ENCODE data around the gene SRGAP1. TPM values are rescaled to one million over a fixed set of nuclear protein-coding genes. Genes with fewer than 3 reads are reported as not detected.
"Not testable (repeated sequence)": the region's sequence is repeated elsewhere in the genome, so short reads cannot be mapped to it uniquely, and the experiment has no call there.

Gene SRGAP1
- polyA plus RNA-seq, 3 donors from 2014 or later, result 0.02 TPM; not detected in 2

GRCh38 chr12:63816031-63816430 lies 28.5 kb upstream of the SRGAP1 start:
- no peak overlapping the region for H3K27ac Mint-ChIP-seq
- H3K4me3 Mint-ChIP-seq, result no peak overlapping the region
- DNase-seq, result no peak
- H3K4me1 Mint-ChIP-seq, result peaks cover 8 to 17% of the 10 kb centered on the region in 2 donors
- H3K9me3 Mint-ChIP-seq, result peaks cover 0 to 6% (median 2%) of the 10 kb centered on the region in 6 donors
- peaks cover 0 to 7% (median 5%) of the 10 kb centered on the region in 3 donors for H3K36me3 Mint-ChIP-seq
- H3K27me3 Mint-ChIP-seq (ENCODE audit: low read depth in 3 of 3), result peaks cover 0 to 2% (median 0%) of the 10 kb centered on the region in 3 donors

GRCh38 chr12:63820427-63820826 lies 24.1 kb upstream of the SRGAP1 start:
- H3K4me1 Mint-ChIP-seq, result peaks cover 10 to 18% of the 10 kb centered on the region in 2 donors
- no peak for DNase-seq
- peaks cover 4 to 7% (median 5%) of the 10 kb centered on the region in 3 donors for H3K27me3 Mint-ChIP-seq (ENCODE audit: low read depth in 3 of 3)
- H3K9me3 Mint-ChIP-seq, result peaks cover 0 to 6% (median 2%) of the 10 kb centered on the region in 6 donors
- no peak overlapping the region for H3K27ac Mint-ChIP-seq
- H3K36me3 Mint-ChIP-seq, result peaks cover 0 to 7% (median 5%) of the 10 kb centered on the region in 3 donors
- H3K4me3 Mint-ChIP-seq, result no peak overlapping the region

- H3K36me3 Mint-ChIP-seq, result peaks cover 0 to 7% (median 5%) of the 10 kb centered on the region in 3 donors
- peak overlapping the region in 1 of 6 donors; percentile 20 for H3K27ac Mint-ChIP-seq
- H3K4me1 Mint-ChIP-seq, result peaks cover 7 to 13% of the 10 kb centered on the region in 2 donors
- no peak for DNase-seq
- peak overlapping the region; percentile 69 to 85 (median 78) for H3K4me3 Mint-ChIP-seq
- peaks cover 0 to 6% (median 2%) of the 10 kb centered on the region in 6 donors for H3K9me3 Mint-ChIP-seq
- H3K27me3 Mint-ChIP-seq (ENCODE audit: low read depth in 3 of 3), result peaks cover 4 to 7% (median 5%) of the 10 kb centered on the region in 3 donors
Observed at GRCh38 chr12:63821781-63822251, 22.7 kb upstream of the SRGAP1 start.

GRCh38 chr12:63822352-63822751 lies 22.1 kb upstream of the SRGAP1 start:
- Mint-ChIP-seq H3K4me3 (peak overlapping the region in 2 of 5 donors; percentile 81 to 85), H3K9me3 (peaks cover 0 to 6% (median 2%) of the 10 kb centered on the region in 6 donors), H3K27ac (no peak overlapping the region), H3K27me3 (ENCODE audit: low read depth in 3 of 3) (peaks cover 4 to 7% (median 5%) of the 10 kb centered on the region in 3 donors), H3K4me1 (peaks cover 7 to 13% of the 10 kb centered on the region in 2 donors), H3K36me3 (peaks cover 0 to 7% (median 5%) of the 10 kb centered on the region in 3 donors)
- DNase-seq, result no peak

GRCh38 chr12:63823040-63823439 lies 21.5 kb upstream of the SRGAP1 start:
- Mint-ChIP-seq H3K4me1 (peaks cover 7 to 13% of the 10 kb centered on the region in 2 donors), H3K27me3 (ENCODE audit: low read depth in 3 of 3) (peaks cover 4 to 10% (median 5%) of the 10 kb centered on the region in 3 donors), H3K4me3 (no peak overlapping the region), H3K9me3 (peaks cover 0 to 6% (median 2%) of the 10 kb centered on the region in 6 donors), H3K27ac (no peak overlapping the region), H3K36me3 (peaks cover 0 to 7% (median 5%) of the 10 kb centered on the region in 3 donors)
- no peak for DNase-seq

- peaks cover 0 to 2% (median 0%) of the 10 kb centered on the region in 6 donors for H3K9me3 Mint-ChIP-seq
- H3K4me1 Mint-ChIP-seq, result peaks cover 7 to 11% of the 10 kb centered on the region in 2 donors
- peaks cover 4 to 14% (median 5%) of the 10 kb centered on the region in 3 donors for H3K27me3 Mint-ChIP-seq (ENCODE audit: low read depth in 3 of 3)
- no peak overlapping the region for H3K27ac Mint-ChIP-seq
- H3K36me3 Mint-ChIP-seq, result no peaks in the 10 kb centered on the region
- DNase-seq, result no peak
- no peak overlapping the region for H3K4me3 Mint-ChIP-seq
Observed at GRCh38 chr12:63826006-63826585, 18.4 kb upstream of the SRGAP1 start.

- DNase-seq, result no peak
- peaks cover 0 to 11% (median 3%) of the 10 kb centered on the region in 3 donors for H3K27me3 Mint-ChIP-seq (ENCODE audit: low read depth in 3 of 3)
- H3K27ac Mint-ChIP-seq, result no peak overlapping the region
- no peak overlapping the region for H3K4me3 Mint-ChIP-seq
- H3K4me1 Mint-ChIP-seq, result no peaks in the 10 kb centered on the region
- no peaks in the 10 kb centered on the region for H3K36me3 Mint-ChIP-seq
- peaks cover 0 to 2% (median 0%) of the 10 kb centered on the region in 6 donors for H3K9me3 Mint-ChIP-seq
Observed at GRCh38 chr12:63828867-63829266, 15.6 kb upstream of the SRGAP1 start.

GRCh38 chr12:63836046-63836445 lies 8.5 kb upstream of the SRGAP1 start:
- Mint-ChIP-seq H3K27ac (no peak overlapping the region), H3K9me3 (no peaks in the 10 kb centered on the region), H3K4me1 (no peaks in the 10 kb centered on the region), H3K27me3 (ENCODE audit: low read depth in 3 of 3) (peaks cover 0 to 10% (median 2%) of the 10 kb centered on the region in 3 donors), H3K36me3 (no peaks in the 10 kb centered on the region), H3K4me3 (no peak overlapping the region)
- DNase-seq, result no peak

- DNase-seq, result no peak
- Mint-ChIP-seq H3K4me3 (no peak overlapping the region), H3K9me3 (no peaks in the 10 kb centered on the region), H3K27me3 (ENCODE audit: low read depth in 3 of 3) (peaks cover 0 to 8% (median 2%) of the 10 kb centered on the region in 3 donors), H3K36me3 (no peaks in the 10 kb centered on the region), H3K4me1 (no peaks in the 10 kb centered on the region), H3K27ac (no peak overlapping the region)
Observed at GRCh38 chr12:63836936-63837335, 7.6 kb upstream of the SRGAP1 start.

- peaks cover 0 to 5% (median 4%) of the 10 kb centered on the region in 3 donors for H3K27me3 Mint-ChIP-seq (ENCODE audit: low read depth in 3 of 3)
- peaks cover 4 to 5% of the 10 kb centered on the region in 2 donors for H3K4me1 Mint-ChIP-seq
- H3K9me3 Mint-ChIP-seq, result no peaks in the 10 kb centered on the region
- no peak overlapping the region for H3K4me3 Mint-ChIP-seq
- H3K27ac Mint-ChIP-seq, result no peak overlapping the region
- DNase-seq, result no peak
- no peaks in the 10 kb centered on the region for H3K36me3 Mint-ChIP-seq
Observed at GRCh38 chr12:63838411-63838810, 6.1 kb upstream of the SRGAP1 start.

- no peak for DNase-seq
- Mint-ChIP-seq H3K36me3 (no peaks in the 10 kb centered on the region), H3K27me3 (ENCODE audit: low read depth in 3 of 3) (peaks cover 2 to 12% (median 6%) of the 10 kb centered on the region in 3 donors), H3K27ac (no peak overlapping the region), H3K4me1 (peaks cover 9 to 14% of the 10 kb centered on the region in 2 donors), H3K9me3 (no peaks in the 10 kb centered on the region), H3K4me3 (no peak overlapping the region)
Observed at GRCh38 chr12:63841011-63841410, 3.5 kb upstream of the SRGAP1 start.

- Mint-ChIP-seq H3K27me3 (ENCODE audit: low read depth in 3 of 3) (peaks cover 2 to 12% (median 6%) of the 10 kb centered on the region in 3 donors), H3K9me3 (no peaks in the 10 kb centered on the region), H3K4me3 (peak overlapping the region in 3 of 5 donors; percentile 14 to 37 (median 22)), H3K27ac (no peak overlapping the region), H3K4me1 (peaks cover 9 to 14% of the 10 kb centered on the region in 2 donors), H3K36me3 (no peaks in the 10 kb centered on the region)
- DNase-seq, result no peak
Observed at GRCh38 chr12:63841571-63841970, 2.9 kb upstream of the SRGAP1 start.

- peaks cover 2 to 12% (median 6%) of the 10 kb centered on the region in 3 donors for H3K27me3 Mint-ChIP-seq (ENCODE audit: low read depth in 3 of 3)
- H3K4me3 Mint-ChIP-seq, result peak overlapping the region; percentile 69 to 78 (median 75)
- DNase-seq, H3K27ac Mint-ChIP-seq, H3K36me3 Mint-ChIP-seq, H3K9me3 Mint-ChIP-seq: not testable (repeated sequence)
- peaks cover 9 to 14% of the 10 kb centered on the region in 2 donors for H3K4me1 Mint-ChIP-seq
Observed at GRCh38 chr12:63842750-63843149, 1.8 kb upstream of the SRGAP1 start.

GRCh38 chr12:63843254-63843720 lies 1.2 kb upstream of the SRGAP1 start:
- Mint-ChIP-seq H3K4me1 (peaks cover 9 to 14% of the 10 kb centered on the region in 2 donors), H3K36me3 (no peaks in the 10 kb centered on the region), H3K27ac (peak overlapping the region in 2 of 6 donors; percentile 44 to 50), H3K9me3 (no peaks in the 10 kb centered on the region), H3K4me3 (peak overlapping the region; percentile 69 to 78 (median 75)), H3K27me3 (ENCODE audit: low read depth in 3 of 3) (peaks cover 2 to 9% (median 5%) of the 10 kb centered on the region in 3 donors)
- peak in 1 of 3 donors; percentile 34 for DNase-seq

All from immature natural killer cell (primary cell).